Prostate gland (tissue), 2 donors: Measurements from ENCODE around the gene SH3D19.

Experiments used
- POLR2A ChIP-seq: fragments of 450-650 bp; IDR thresholded peaks from one replicate; pipeline ENCODE4 v1.6.1; 2016; ENCODE audit warnings: antibody characterized with exemption, mild to moderate bottlenecking
- POLR2AphosphoS5 ChIP-seq: sonication (generic); formaldehyde crosslinking; IDR thresholded peaks from one replicate; pipeline ENCODE4 v1.6.1; 2017; ENCODE audit warnings: antibody characterized with exemption
- TF ChIP-seq, protein P1 (sequence below), 4 experiments: fragments of 200-600 bp in 2 of 4; fragments of 450-650 bp in 2 of 4; sonication (generic) in 2 of 4; IDR thresholded peaks; 1 replicate in 3 of 4; 2 replicates in 1 of 4; pipeline ENCODE4 v1.5.1; 2016 to 2019; ENCODE audit warnings: antibody characterized with exemption in 4 of 4, mild to moderate bottlenecking in 2 of 4, moderate library complexity in 2 of 4

GRCh38 chr4:151206241-151207005 lies 119.0 kb downstream of the SH3D19 start:
- TF ChIP-seq, protein P1, sequence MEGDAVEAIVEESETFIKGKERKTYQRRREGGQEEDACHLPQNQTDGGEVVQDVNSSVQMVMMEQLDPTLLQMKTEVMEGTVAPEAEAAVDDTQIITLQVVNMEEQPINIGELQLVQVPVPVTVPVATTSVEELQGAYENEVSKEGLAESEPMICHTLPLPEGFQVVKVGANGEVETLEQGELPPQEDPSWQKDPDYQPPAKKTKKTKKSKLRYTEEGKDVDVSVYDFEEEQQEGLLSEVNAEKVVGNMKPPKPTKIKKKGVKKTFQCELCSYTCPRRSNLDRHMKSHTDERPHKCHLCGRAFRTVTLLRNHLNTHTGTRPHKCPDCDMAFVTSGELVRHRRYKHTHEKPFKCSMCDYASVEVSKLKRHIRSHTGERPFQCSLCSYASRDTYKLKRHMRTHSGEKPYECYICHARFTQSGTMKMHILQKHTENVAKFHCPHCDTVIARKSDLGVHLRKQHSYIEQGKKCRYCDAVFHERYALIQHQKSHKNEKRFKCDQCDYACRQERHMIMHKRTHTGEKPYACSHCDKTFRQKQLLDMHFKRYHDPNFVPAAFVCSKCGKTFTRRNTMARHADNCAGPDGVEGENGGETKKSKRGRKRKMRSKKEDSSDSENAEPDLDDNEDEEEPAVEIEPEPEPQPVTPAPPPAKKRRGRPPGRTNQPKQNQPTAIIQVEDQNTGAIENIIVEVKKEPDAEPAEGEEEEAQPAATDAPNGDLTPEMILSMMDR (IDR thresholded peaks at IDR 0.05), result no peak
- TF ChIP-seq POLR2AphosphoS5 (no peak), POLR2A (no peak)
